ENCODE results near the gene ZNF205. TPM values are rescaled to one million over a fixed set of nuclear protein-coding genes. Genes with fewer than 3 reads are reported as not detected.

The ZNF205 gene
- total RNA-seq, 1 experiment from 2014 or later: 18.3 TPM

DNA sequence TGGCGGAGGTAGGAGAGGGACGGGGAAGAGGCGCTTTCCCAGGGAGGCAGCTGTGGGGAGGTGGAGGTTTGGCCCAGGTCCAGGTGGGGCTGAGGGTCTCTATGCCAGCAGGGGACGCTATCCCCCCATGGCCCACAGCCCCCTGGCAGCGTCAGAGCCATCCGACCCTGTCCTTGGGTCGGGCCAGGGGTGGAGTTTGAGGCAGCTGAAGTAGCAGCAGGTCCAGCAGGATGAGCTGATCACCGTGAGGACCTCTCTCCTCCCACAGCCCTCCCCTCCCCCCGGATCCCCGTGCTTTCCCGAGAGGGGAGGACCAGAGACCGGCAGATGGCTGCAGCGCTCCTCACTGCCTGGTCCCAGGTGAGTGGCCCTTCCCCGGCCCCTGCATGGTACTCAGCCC is 3.2 kb downstream of the ZNF205 start:
- no peak for ATAC-seq
- ChIA-PET CTCF (no interaction called here), POLR2A (no interaction called here)
- Histone ChIP-seq H3K4me1 (ENCODE audit: control insufficient read depth, insufficient read depth, low read length) (peaks cover 15% of the 10 kb centered on the region), H3K27me3 (ENCODE audit: control insufficient read depth, insufficient read depth, low read length) (no peaks in the 10 kb centered on the region), H3K36me3 (ENCODE audit: control insufficient read depth, insufficient read depth, low read length) (peaks cover 3% of the 10 kb centered on the region; the same call in 1 of the 2 replicates), H3K27ac (ENCODE audit: low read length) (no peak overlapping the region), H3K4me3 (ENCODE audit: low read depth in 2 of 2, low read length in 2 of 2) (no peak overlapping the region), H3K9me3 (ENCODE audit: control insufficient read depth, insufficient read depth, low read depth, low read length) (no peaks in the 10 kb centered on the region)
- intact Hi-C loops (cut with micrococcal nuclease; ENCODE audit: unreplicated experiment) (no loop called here), in situ Hi-C loops (cut with HindIII; ENCODE audit: low pct_unique_long_range_greater_than_20kb, low sequenced_read_pairs) (no loop called here)
- BruUV-seq (replicated peaks): no TSS peak
- no peak for DNase-seq (ENCODE audit: low read depth, low spot score)
- no peak for TF ChIP-seq CTCF (IDR thresholded peaks at IDR 0.05)

DNA sequence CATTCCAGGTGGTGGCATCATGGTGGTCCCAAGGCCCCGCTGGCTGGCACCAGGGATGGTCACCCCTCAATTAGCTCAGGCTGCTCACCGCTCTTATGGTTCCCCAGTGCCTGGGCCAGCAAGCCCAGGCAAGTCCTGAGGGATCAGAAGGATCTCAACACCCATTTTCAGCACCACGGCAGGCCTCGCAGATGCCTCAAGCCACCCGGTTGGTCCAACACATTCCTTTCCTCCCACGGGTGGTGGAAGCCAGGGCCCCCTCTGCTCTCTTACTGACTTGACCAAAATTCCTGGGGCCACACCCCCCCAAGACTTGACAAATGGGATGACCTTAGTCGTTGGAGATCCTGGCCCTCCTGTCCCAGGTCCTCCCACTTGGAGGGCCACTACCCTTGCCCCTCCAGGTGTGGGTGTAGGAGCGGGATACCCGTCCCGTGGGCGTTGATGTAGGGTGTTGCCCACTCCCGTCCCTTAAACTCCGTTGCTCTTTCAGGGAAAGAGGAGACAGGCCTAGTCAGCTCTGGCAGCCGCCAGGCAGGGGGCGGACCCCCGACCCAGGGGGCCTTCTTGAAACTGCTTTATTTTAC is 5.9 kb downstream of the ZNF205 start:
- CTCF ChIA-PET: interaction anchor here (1.5 kb wide), 1 partner anchor 11 kb away, joined by 10 read pairs; no protein-coding TSS in a partner anchor
- POLR2A ChIA-PET: no interaction called here
- no peaks in the 10 kb centered on the region for H3K36me3 ChIP-seq (ENCODE audit: control insufficient read depth, insufficient read depth, low read length)
- ATAC-seq (no peak), DNase-seq (ENCODE audit: low read depth, low spot score) (no peak)
- H3K9me3 ChIP-seq (ENCODE audit: control insufficient read depth, insufficient read depth, low read depth, low read length): no peaks in the 10 kb centered on the region
- H3K27me3 ChIP-seq (ENCODE audit: control insufficient read depth, insufficient read depth, low read length): no peaks in the 10 kb centered on the region
- in situ Hi-C loops (cut with HindIII; ENCODE audit: low pct_unique_long_range_greater_than_20kb, low sequenced_read_pairs): no loop called here
- TF ChIP-seq CTCF (IDR thresholded peaks at IDR 0.05) (no peak), SIN3A (IDR thresholded peaks at IDR 0.05; ENCODE audit: borderline replicate concordance, insufficient read depth, low read depth, low read length) (no peak), POLR2AphosphoS5 (IDR thresholded peaks at IDR 0.05; ENCODE audit: low read depth, low read length) (no peak), TCF7L2 (IDR thresholded peaks at IDR 0.05; ENCODE audit: low read depth, low read length) (no peak), REST (IDR thresholded peaks at IDR 0.05; ENCODE audit: insufficient read depth in 1 of 2, low read depth in 2 of 2, low read length in 1 of 2) (no peak)
- H3K4me1 ChIP-seq (ENCODE audit: control insufficient read depth, insufficient read depth, low read length): peaks cover 6% of the 10 kb centered on the region; the same call in 1 of the 2 replicates
- intact Hi-C loops (cut with micrococcal nuclease; ENCODE audit: unreplicated experiment): no loop called here
- no TSS peak for BruUV-seq (replicated peaks)
- H3K4me3 ChIP-seq (ENCODE audit: low read depth in 2 of 2, low read length in 2 of 2): no peak overlapping the region
- no peak overlapping the region for H3K27ac ChIP-seq (ENCODE audit: low read length)
